H1 (cell line): ENCODE data around the gene ATP5F1E. TPM values are rescaled to one million over a fixed set of nuclear protein-coding genes. Genes with fewer than 3 reads are reported as not detected.
"Not testable (repeated sequence)": the region's sequence is repeated elsewhere in the genome, so short reads cannot be mapped to it uniquely, and the experiment has no call there.

Source experiments
- CTCF ChIA-PET: fragments of 300-600 bp; sonication (Branson Sonifier 250); formaldehyde crosslinking; loops from one replicate; lab custom pipeline; 2021; ENCODE audit not compliant: partially characterized antibody; lab: Charles Lee
- POLR2A ChIA-PET: fragments of 300-600 bp; sonication (Branson Sonifier 250); formaldehyde crosslinking; loops from one replicate; lab custom pipeline; 2021; ENCODE audit warnings: inconsistent platforms; ENCODE audit not compliant: partially characterized antibody; lab: Charles Lee
- DNase-seq, 2 experiments: peaks; one replicate each; pipeline versions ENCODE4 v3.0.0 to v3.0.0-alpha.2; 2010 to 2022; ENCODE audit warnings: low spot score in 2 of 2, low read depth in 1 of 2, mixed read lengths in 1 of 2
- FAIRE-seq: peaks from 2 replicates; lab custom pipeline; 2011; peaks lifted over from hg19 to GRCh38; lab: Jason Lieb, UNC
- H2AFZ ChIP-seq: 2 replicates; pipeline ENCODE4 v1.8.1; 2012; ENCODE audit warnings: low read length, inconsistent platforms
- H2AK5ac ChIP-seq: 2 replicates; pipeline ENCODE4 v1.6.1; 2013; ENCODE audit warnings: low read depth, low read length
- H2BK120ac ChIP-seq: replicated peaks from 2 replicates; pipeline ENCODE3; 2013; ENCODE audit warnings: low read depth, low read length, inconsistent platforms
- H2BK12ac ChIP-seq: 2 replicates; pipeline ENCODE4 v1.6.1; 2013; ENCODE audit warnings: low read depth, low read length
- H2BK15ac ChIP-seq: 2 replicates; pipeline ENCODE4 v1.6.1; 2013; ENCODE audit warnings: low read length
- H2BK20ac ChIP-seq: 2 replicates; pipeline ENCODE4 v1.6.1; 2013; ENCODE audit warnings: low read length
- H2BK5ac ChIP-seq: 2 replicates; pipeline ENCODE4 v1.6.1; 2013; ENCODE audit warnings: low read depth, low read length
- H3K14ac ChIP-seq: 2 replicates; pipeline ENCODE4 v1.6.1; 2013; ENCODE audit warnings: inconsistent platforms; ENCODE audit not compliant: insufficient read length
- H3K18ac ChIP-seq: 2 replicates; pipeline ENCODE4 v1.6.1; 2013; ENCODE audit warnings: low read length; ENCODE audit errors: extremely low read depth
- H3K23ac ChIP-seq: 2 replicates; pipeline ENCODE4 v1.6.1; 2013; ENCODE audit warnings: inconsistent platforms; ENCODE audit not compliant: insufficient read length
- H3K23me2 ChIP-seq: 2 replicates; pipeline ENCODE4 v1.6.1; 2013; ENCODE audit warnings: low read depth, low read length
- H3K27ac ChIP-seq: 2 replicates; pipeline ENCODE4 v1.6.1; 2011; ENCODE audit warnings: low read depth, low read length, inconsistent platforms
- H3K27me3 ChIP-seq, 4 experiments: replicated peaks in 1 of 4; 1 replicate in 1 of 4; 2 replicates in 3 of 4; pipeline versions ENCODE4 v1.6.1 to v1.8.1; 2011 to 2013; ENCODE audit warnings: low read length in 3 of 4, mild to moderate bottlenecking in 3 of 4, inconsistent platforms in 2 of 4, mixed read lengths in 2 of 4, moderate library complexity in 1 of 4; ENCODE audit not compliant: control insufficient read depth in 3 of 4, insufficient read depth in 3 of 4; ENCODE audit errors: extremely low read depth in 1 of 4
- H3K36me3 ChIP-seq, 4 experiments: 2 replicates each; pipeline versions ENCODE4 v1.6.1 to v1.8.1; 2011 to 2013; ENCODE audit warnings: mild to moderate bottlenecking in 4 of 4, low read length in 3 of 4, moderate library complexity in 2 of 4, control low read depth in 1 of 4, inconsistent platforms in 1 of 4; ENCODE audit not compliant: insufficient read depth in 4 of 4, control insufficient read depth in 2 of 4
- H3K4ac ChIP-seq: replicated peaks from 2 replicates; pipeline ENCODE3; 2013; ENCODE audit warnings: low read length, low read depth, mixed read lengths, inconsistent platforms; ENCODE audit not compliant: insufficient read length
- H3K4me1 ChIP-seq, 4 experiments: replicated peaks in 1 of 4; 1 replicate in 1 of 4; 2 replicates in 3 of 4; pipeline versions ENCODE4 v1.6.1 to v1.8.1; 2011 to 2013; ENCODE audit warnings: low read length in 3 of 4, inconsistent platforms in 2 of 4, mixed read lengths in 1 of 4; ENCODE audit not compliant: insufficient read depth in 4 of 4, control insufficient read depth in 3 of 4
- H3K4me2 ChIP-seq, 2 experiments: 2 replicates each; pipeline versions ENCODE4 v1.6.1 to v1.8.1; 2011 to 2013; ENCODE audit warnings: low read depth in 2 of 2, low read length in 2 of 2, control low read depth in 1 of 2, inconsistent platforms in 1 of 2, mild to moderate bottlenecking in 1 of 2; ENCODE audit not compliant: insufficient read depth in 1 of 2
- H3K4me3 ChIP-seq, 4 experiments: fragments of 200-600, 300-600 bp in 1 of 4; sonication (generic), shearing (Covaris generic), sonication (Bioruptor Twin) in 1 of 4; 2 replicates each; pipeline versions ENCODE4 v1.5.1 to v1.8.1; 2011 to 2016; ENCODE audit warnings: low read length in 4 of 4, low read depth in 3 of 4, control low read depth in 2 of 4, inconsistent platforms in 2 of 4, mild to moderate bottlenecking in 2 of 4, mixed read lengths in 1 of 4, moderate library complexity in 1 of 4; ENCODE audit not compliant: insufficient read depth in 2 of 4; ENCODE audit errors: extremely low read depth in 1 of 4
- H3K56ac ChIP-seq: replicated peaks from 2 replicates; pipeline ENCODE3; 2013; ENCODE audit warnings: low read depth, mild to moderate bottlenecking, mixed read lengths, low read length, inconsistent platforms; ENCODE audit not compliant: insufficient read length
- H3K79me1 ChIP-seq: 2 replicates; pipeline ENCODE4 v1.6.1; 2013; ENCODE audit warnings: low read depth, low read length, control low read depth
- H3K79me2 ChIP-seq, 2 experiments: 2 replicates each; pipeline versions ENCODE4 v1.6.1 to v1.8.1; 2012 to 2013; ENCODE audit warnings: low read length in 2 of 2, mild to moderate bottlenecking in 2 of 2, inconsistent platforms in 1 of 2; ENCODE audit not compliant: insufficient read depth in 2 of 2, control insufficient read depth in 1 of 2
- H3K9ac ChIP-seq, 4 experiments: replicated peaks in 1 of 4; 1 replicate in 1 of 4; 2 replicates in 3 of 4; pipeline versions ENCODE4 v1.6.1 to v1.8.1; 2011 to 2013; ENCODE audit warnings: low read depth in 3 of 4, low read length in 3 of 4, control low read depth in 2 of 4, mild to moderate bottlenecking in 2 of 4, moderate library complexity in 2 of 4, inconsistent platforms in 1 of 4; ENCODE audit errors: extremely low read depth in 1 of 4
- H3K9me3 ChIP-seq, 2 experiments: 2 replicates each; pipeline versions ENCODE4 v1.6.1 to v1.8.1; 2012 to 2013; ENCODE audit warnings: mild to moderate bottlenecking in 2 of 2, moderate library complexity in 2 of 2, control low read depth in 1 of 2, inconsistent platforms in 1 of 2, low read depth in 1 of 2, low read length in 1 of 2, mixed read lengths in 1 of 2; ENCODE audit not compliant: insufficient read depth in 2 of 2
- H4K20me1 ChIP-seq, 2 experiments: replicated peaks in 1 of 2; 2 replicates each; pipeline versions ENCODE3 to v1.8.1; 2011 to 2013; ENCODE audit warnings: inconsistent platforms in 2 of 2, low read length in 2 of 2, mild to moderate bottlenecking in 1 of 2; ENCODE audit not compliant: insufficient read depth in 2 of 2, control insufficient read depth in 1 of 2
- H4K5ac ChIP-seq: 2 replicates; pipeline ENCODE4 v1.6.1; 2013; ENCODE audit warnings: low read length, low read depth, mixed read lengths, inconsistent platforms; ENCODE audit not compliant: insufficient read length
- H4K8ac ChIP-seq: 2 replicates; pipeline ENCODE4 v1.8.0; 2013; ENCODE audit warnings: mild to moderate bottlenecking, moderate library complexity, low read length, inconsistent platforms; ENCODE audit not compliant: insufficient read depth; ENCODE audit errors: extremely low read depth
- H4K91ac ChIP-seq: replicated peaks from 2 replicates; pipeline ENCODE3; 2013; ENCODE audit warnings: low read length, mixed read lengths, inconsistent platforms; ENCODE audit not compliant: insufficient read length
- WGBS, 2 experiments: shearing (Covaris generic) in 1 of 2; methylation state at CpG; one replicate each; pipeline versions ENCODE4 v1.1.6 to v1.1.7; 2013 to 2015; ENCODE audit warnings: low lambda C conversion rate in 2 of 2, mixed read lengths in 2 of 2, inconsistent platforms in 1 of 2, low coverage in 1 of 2, missing lambda C conversion rate in 1 of 2; ENCODE audit not compliant: insufficient replicate concordance in 2 of 2, insufficient coverage in 1 of 2, insufficient read length in 1 of 2; ENCODE audit errors: extremely low coverage in 1 of 2, missing lambda C conversion rate in 1 of 2; 5-methylcytosine and 5-hydroxymethylcytosine counted together
- polyA plus RNA-seq, 7 experiments: library from polyadenylated mRNA; depleted of rRNA in 3 of 7; stranded (reverse) in 5 of 7; unstranded in 2 of 7; fragments of >200 nt in 5 of 7; fragments of 200-250 nt in 2 of 7; gene quantifications; 1 replicate in 5 of 7; 2 replicates in 1 of 7; 4 replicates in 1 of 7; pipeline versions ENCODE4 v1.2.1 to v1.2.3, GENCODE V29; 2011 to 2013; ENCODE audit warnings: missing spikeins in 2 of 7, mixed read lengths in 2 of 7
- total RNA-seq: library from RNA; stranded (reverse); fragmentation: NEBNext Ultra II Directional; extraction: Animal tissue kit (Norgen Biotek cat#: 25700); gene quantifications from 2 replicates; pipeline ENCODE4 v1.2.1, GENCODE V29; 2021

Gene ATP5F1E
- total and polyA plus RNA-seq, 2 of the 8 experiments (the other 6 are each of a cell fraction or from before 2014, with no cell fraction given): 15.7 to 47.8 TPM

DNA sequence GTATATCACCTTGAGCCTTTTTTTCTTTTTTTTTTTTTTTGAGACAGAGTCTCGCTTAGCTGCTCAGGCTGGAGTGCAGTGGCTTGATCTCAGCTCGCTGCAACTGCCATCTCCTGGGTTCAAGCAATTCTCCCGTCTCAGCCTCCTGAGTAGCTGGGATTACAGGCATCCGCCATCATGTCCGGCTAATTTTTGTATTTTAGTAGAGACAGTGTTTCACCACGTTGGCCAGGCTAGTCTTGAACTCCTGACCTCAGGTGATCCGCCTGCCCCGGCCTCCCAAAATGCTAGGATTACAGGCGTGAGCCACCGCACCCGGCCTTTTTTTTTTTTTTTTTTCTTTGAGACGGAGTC is 49.0 kb downstream of the ATP5F1E start:
- POLR2A ChIA-PET: interaction anchor here (0.6 to 2.6 kb wide), 7 partner anchors 10 to 658 kb away, joined by 3 to 6 read pairs (median 3); partner anchors contain the start of gene ATP5F1E
- not testable (repeated sequence) for H3K4me2 ChIP-seq
- 100% methylated on average over 2 of the region's 12 CpGs; no CpG with 5 or more reads in 1 of the 2 experiments for WGBS, 2 experiments

More for the DNA sequence above, 49.0 kb downstream of the ATP5F1E start:
- H3K27ac ChIP-seq, H4K5ac ChIP-seq, H2BK20ac ChIP-seq, H3K4me1 ChIP-seq, H3K14ac ChIP-seq, H3K9me3 ChIP-seq, H2BK15ac ChIP-seq, H3K56ac ChIP-seq, H3K23ac ChIP-seq, H4K8ac ChIP-seq, H3K4me3 ChIP-seq, H2BK5ac ChIP-seq, H3K9ac ChIP-seq, FAIRE-seq, H3K4ac ChIP-seq, H3K18ac ChIP-seq, H2BK120ac ChIP-seq, DNase-seq, H4K91ac ChIP-seq, H2AK5ac ChIP-seq, H3K27me3 ChIP-seq, H2BK12ac ChIP-seq, H2AFZ ChIP-seq, H3K23me2 ChIP-seq: not testable (repeated sequence)
- peaks cover 18% of the 10 kb centered on the region for H3K79me1 ChIP-seq
- H3K79me2 ChIP-seq: peaks cover 4 to 43% of the 10 kb centered on the region in 2 experiments
- H4K20me1 ChIP-seq: peaks cover 4 to 13% of the 10 kb centered on the region in 2 experiments
- CTCF ChIA-PET: interaction anchor here (1.3 kb wide), 1 partner anchor 225 kb away, joined by 5 read pairs; no protein-coding TSS in a partner anchor
- H3K36me3 ChIP-seq: peaks cover 8 to 17% (median 12%) of the 10 kb centered on the region in 4 experiments
